Measurements from ENCODE around the gene GSTT2.
"Not testable (repeated sequence)": the region's sequence is repeated elsewhere in the genome, so short reads cannot be mapped to it uniquely, and the experiment has no call there.

GSTT2 gene

GRCh38 chr22:23974836-23975352, 5.0 kb upstream of the GSTT2 start:
- DNase-seq (ENCODE audit: low spot score), result not testable (repeated sequence)

GRCh38 chr22:23977304-23977703, 2.6 kb upstream of the GSTT2 start:
- not testable (repeated sequence) for DNase-seq (ENCODE audit: low spot score)

GRCh38 chr22:23980567-23980966, 633 bp downstream of the GSTT2 start:
- not testable (repeated sequence) for DNase-seq (ENCODE audit: low spot score)

GRCh38 chr22:23984430-23984829, 4.5 kb downstream of the GSTT2 start:
- peak; percentile 55 for DNase-seq (ENCODE audit: low spot score)

- not testable (repeated sequence) for DNase-seq (ENCODE audit: low spot score)
These were observed 6.2 kb downstream of the GSTT2 start for GRCh38 chr22:23986089-23986488.

- DNase-seq (ENCODE audit: low spot score), result not testable (repeated sequence)
These were observed 6.7 kb downstream of the GSTT2 start for GRCh38 chr22:23986538-23987178.

- peak; percentile 33 for DNase-seq (ENCODE audit: low spot score)
These were observed 9.8 kb downstream of the GSTT2 start for GRCh38 chr22:23989583-23990244.

GRCh38 chr22:23993080-23993479, 13.1 kb downstream of the GSTT2 start:
- DNase-seq (ENCODE audit: low spot score), result not testable (repeated sequence)

GRCh38 chr22:23993581-23994177, 13.7 kb downstream of the GSTT2 start:
- DNase-seq (ENCODE audit: low spot score), result not testable (repeated sequence)

GRCh38 chr22:23997092-23997491, 17.2 kb downstream of the GSTT2 start:
- DNase-seq (ENCODE audit: low spot score), result no peak

- DNase-seq (ENCODE audit: low spot score), result not testable (repeated sequence)
These were observed 19.8 kb downstream of the GSTT2 start for GRCh38 chr22:23999779-24000178.

GRCh38 chr22:24001314-24001713, 21.4 kb downstream of the GSTT2 start:
- no peak for DNase-seq (ENCODE audit: low spot score)

GRCh38 chr22:24002272-24002671, 22.3 kb downstream of the GSTT2 start:
- no peak for DNase-seq (ENCODE audit: low spot score)

- DNase-seq (ENCODE audit: low spot score), result no peak
These were observed 22.9 kb downstream of the GSTT2 start for GRCh38 chr22:24002851-24003250.

- DNase-seq (ENCODE audit: low spot score), result no peak
These were observed 24.0 kb downstream of the GSTT2 start for GRCh38 chr22:24003887-24004286.

- no peak for DNase-seq (ENCODE audit: low spot score)
These were observed 25.3 kb downstream of the GSTT2 start, which contains the start of gene GSTT4 for GRCh38 chr22:24005201-24005600. GSTT4 (minus strand) TSS chr22:24005453; CDS start chr22:24005356, 97 bp downstream.

GRCh38 chr22:24006207-24006913, 26.4 kb downstream of the GSTT2 start:
- DNase-seq (ENCODE audit: low spot score), result no peak

GRCh38 chr22:24006914-24007214, 26.9 kb downstream of the GSTT2 start:
- no peak for DNase-seq (ENCODE audit: low spot score)

GRCh38 chr22:24007253-24008021, 27.5 kb downstream of the GSTT2 start:
- DNase-seq (ENCODE audit: low spot score), result no peak

GRCh38 chr22:24008022-24008283, 28.0 kb downstream of the GSTT2 start:
- no peak for DNase-seq (ENCODE audit: low spot score)

- no peak for DNase-seq (ENCODE audit: low spot score)
These were observed 28.7 kb downstream of the GSTT2 start for GRCh38 chr22:24008381-24009226.
